A172 (cell line): ENCODE data around the gene ZNF142. TPM values are rescaled to one million over a fixed set of nuclear protein-coding genes. Genes with fewer than 3 reads are reported as not detected.
A peak's percentile ranks its signal among the peaks of the same experiment; 100 is the strongest.

Experiments
- DNase-seq: peaks from one replicate; pipeline ENCODE4 v3.0.0-alpha.2; 2015; ENCODE audit warnings: low spot score
- total RNA-seq: library from RNA; depleted of rRNA; stranded (reverse); fragments of >200 nt; shearing (Covaris generic); gene quantifications from 2 replicates; pipeline ENCODE4 v1.2.3, GENCODE V29; 2014

The ZNF142 gene
- total RNA-seq, 1 experiment from 2014 or later, result 14.1 TPM

GRCh38 chr2:218648088-218648786 lies 11.2 kb downstream of the ZNF142 start:
- DNase-seq, result peak; percentile 61

DNA sequence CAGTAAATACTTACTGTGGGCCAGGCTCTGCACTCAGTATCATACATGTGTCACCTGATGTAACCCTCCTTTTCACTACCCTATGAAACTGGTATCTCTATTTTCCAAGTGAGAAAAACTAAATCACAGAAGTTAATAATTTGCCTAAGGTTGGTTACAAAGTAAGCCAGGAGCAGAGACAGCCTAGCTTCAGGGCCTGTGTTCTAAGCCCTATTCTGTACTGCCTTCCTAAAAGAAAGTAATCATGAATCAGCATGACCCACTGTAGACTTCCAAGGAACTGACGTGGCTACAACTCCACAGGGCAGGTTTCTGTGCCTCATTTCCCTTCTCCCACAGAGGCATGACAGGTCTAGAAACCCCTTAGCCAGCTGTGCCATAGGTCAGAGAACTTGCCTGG lies 14.3 kb downstream of the ZNF142 start:
- DNase-seq, result no peak

GRCh38 chr2:218644721-218645120 lies 14.7 kb downstream of the ZNF142 start:
- DNase-seq, result no peak

DNA sequence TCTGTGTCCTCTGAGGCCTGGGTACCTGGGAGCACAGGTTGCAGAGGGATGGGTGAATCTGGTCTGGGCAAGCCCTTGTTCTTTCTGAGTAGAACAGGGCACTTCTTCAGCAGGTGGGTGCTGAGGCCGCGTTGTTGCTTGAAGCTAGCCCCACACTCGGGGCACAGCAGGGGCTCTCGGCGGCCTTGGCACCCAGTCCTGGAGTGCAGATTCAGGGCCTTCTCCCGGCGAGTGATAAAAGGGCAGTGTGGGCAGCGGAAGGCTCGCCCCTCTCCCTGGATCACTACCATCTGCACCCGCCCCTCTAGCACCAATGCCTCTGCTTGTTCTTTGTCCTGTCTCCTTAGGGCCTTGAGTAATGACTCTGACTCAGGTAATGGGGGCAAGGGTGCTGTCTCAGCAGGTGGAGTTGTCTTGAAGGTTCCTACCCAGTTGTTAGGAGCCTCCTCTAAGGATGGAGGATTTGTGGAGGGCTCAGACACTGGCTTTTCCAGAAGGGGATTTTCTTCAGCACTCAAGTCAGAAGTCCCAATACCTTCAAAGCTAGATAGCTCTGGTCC lies 15.6 kb downstream of the ZNF142 start:
- DNase-seq, result no peak

DNA sequence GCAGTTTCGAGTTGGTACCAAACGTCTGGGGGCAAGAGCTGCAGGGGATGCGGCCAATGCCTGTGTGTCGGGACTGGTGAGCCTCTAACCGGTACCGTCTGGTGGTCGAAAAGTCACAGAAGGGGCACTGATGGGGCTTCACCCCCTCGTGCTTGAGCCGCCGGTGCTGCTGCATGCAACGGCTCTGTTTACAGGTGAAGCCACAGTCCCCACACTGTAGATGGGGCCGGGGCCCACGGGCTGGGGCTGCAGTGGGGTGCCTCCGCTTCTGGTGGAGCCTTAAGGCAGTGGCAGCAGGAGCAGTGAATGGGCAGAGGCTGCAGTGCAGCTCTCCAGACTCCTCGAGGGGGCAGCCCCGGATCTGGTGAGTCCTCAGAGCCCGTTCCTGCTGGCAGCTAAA lies 16.6 kb downstream of the ZNF142 start:
- DNase-seq, result no peak

DNA sequence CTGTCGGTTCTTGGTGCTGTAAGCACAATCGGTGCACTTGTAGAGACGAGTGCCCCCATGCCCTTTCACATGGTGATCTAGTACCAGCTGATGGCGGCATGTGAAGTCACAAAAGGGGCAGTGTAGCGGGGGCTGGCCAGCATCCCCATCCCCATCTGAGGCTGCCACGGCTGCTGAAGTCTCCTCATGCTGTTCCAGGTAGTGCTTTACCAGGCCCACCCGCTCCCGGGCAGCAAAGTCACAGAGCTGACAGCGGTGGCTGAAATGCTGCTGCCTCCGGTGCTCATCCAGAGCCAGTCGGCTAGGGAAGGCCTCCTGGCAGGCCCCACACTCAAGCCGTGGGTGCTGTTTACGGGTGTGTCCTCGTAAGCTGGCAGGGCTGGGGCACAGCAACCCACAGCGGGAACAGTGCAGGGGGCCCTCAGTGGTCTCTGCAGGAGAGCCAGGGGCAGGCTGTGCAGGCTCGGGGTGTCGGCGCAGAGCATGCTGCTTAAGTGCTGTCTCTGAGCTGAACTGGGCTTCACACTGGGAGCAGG lies 17.2 kb downstream of the ZNF142 start:
- DNase-seq, result no peak

DNA sequence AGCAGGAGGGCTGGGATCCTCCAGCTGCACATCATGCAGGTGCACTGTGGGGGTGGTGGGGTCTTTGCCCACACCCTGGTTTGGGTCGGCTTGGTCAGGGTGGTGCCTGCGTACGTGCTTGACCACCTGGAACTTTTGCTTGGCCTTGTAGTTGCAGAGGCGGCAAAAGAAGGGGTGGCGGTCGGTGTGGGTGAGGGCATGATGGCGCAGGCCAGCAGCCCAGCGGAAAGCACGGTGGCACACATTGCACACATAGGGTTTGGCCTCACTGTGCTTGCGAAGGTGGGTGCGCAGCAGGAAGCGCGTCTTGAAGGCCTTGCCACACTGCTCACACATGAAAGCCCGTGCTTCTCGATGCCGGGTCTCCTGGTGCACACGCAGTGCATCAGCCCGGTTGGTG lies 21.1 kb downstream of the ZNF142 start:
- DNase-seq, result no peak

- DNase-seq, result no peak
Measured at GRCh38 chr2:218635719-218636118, 23.7 kb downstream of the ZNF142 start.

DNA sequence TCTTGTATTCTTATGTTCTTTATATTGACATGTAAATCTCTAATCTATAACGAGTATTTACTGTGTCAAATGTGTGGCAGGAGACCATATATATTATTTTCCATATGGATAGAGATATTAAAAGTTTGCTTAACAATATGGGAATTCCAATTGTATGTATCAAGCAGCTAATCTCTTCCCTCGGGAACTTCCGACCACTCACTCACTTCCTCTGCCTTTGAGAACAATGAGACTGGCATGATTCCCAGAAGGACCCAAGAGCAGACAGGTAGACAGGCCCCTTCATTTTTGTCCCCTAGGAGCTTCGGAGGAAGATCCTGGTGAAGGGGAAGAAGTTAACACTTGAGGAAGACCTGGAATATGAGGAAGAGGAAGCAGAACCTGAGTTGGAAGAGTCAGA lies 27.6 kb downstream of the ZNF142 start:
- peak; percentile 70 for DNase-seq

DNA sequence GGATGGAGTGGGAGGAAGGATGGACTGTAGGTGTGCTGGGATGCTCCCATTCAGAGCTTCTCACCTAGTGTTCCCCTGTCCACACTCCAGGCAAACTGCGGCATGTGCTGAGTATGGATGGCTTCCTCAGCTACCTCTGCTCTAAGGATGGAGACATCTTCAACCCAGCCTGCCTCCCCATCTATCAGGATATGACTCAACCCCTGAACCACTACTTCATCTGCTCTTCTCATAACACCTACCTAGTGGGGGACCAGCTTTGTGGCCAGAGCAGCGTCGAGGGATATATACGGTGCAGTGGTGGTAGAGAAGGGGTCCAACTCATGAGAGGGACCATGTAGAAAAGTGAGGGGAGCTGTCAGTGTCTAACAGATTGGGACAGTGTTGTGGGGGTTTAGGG lies 31.5 kb downstream of the ZNF142 start:
- DNase-seq, result no peak

GRCh38 chr2:218626369-218626768 lies 33.1 kb downstream of the ZNF142 start:
- no peak for DNase-seq

DNA sequence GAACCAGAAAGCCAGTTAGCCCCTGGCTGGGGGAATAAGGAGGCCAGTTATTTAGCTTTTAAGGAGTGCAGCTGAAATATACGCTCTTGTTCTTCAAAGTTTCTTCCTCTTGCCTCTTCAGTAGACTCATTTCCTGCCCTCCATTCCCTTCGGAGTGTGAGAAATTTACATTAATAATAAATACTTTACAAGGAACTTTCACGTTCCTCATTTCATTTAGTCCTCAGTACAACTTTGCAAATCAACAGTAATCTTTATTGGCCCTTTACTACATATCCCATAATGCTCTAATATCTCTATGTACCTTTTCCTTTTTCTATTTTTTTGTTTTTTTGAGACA lies 36.1 kb downstream of the ZNF142 start:
- no peak for DNase-seq

DNA sequence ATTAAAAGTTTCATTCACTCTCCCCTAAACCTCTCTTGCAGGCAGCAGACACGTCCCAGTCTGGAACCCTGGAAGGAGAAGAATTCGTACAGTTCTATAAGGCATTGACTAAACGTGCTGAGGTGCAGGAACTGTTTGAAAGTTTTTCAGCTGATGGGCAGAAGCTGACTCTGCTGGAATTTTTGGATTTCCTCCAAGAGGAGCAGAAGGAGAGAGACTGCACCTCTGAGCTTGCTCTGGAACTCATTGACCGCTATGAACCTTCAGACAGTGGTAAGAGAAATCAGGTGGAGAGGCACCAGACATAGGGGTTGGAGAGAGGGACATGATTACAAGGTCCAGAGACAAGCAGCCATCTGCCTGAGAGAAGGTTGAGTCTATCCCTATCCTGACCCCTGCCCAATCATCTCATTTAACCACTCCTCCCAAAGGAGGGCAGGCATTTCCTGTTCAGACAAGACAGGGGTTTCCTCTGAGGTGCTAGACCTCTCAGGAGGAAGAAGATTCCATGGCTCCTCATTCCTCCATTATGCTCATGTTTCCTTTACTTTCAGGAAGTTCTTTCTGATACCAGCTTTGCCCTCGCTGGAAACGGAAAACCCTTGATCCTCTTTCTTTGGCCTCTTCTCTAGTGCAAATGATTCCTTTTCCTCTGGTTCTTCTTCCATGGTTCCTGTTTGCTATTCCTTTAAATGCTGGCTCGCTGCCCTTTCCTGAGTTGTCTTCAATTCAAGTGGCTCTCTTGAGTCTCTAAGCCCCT lies 36.6 kb downstream of the ZNF142 start:
- DNase-seq, result no peak

- DNase-seq, result no peak
Measured at GRCh38 chr2:218621007-218621406, 38.4 kb downstream of the ZNF142 start.

- no peak for DNase-seq
Measured at GRCh38 chr2:218618102-218618860, 41.1 kb downstream of the ZNF142 start.

DNA sequence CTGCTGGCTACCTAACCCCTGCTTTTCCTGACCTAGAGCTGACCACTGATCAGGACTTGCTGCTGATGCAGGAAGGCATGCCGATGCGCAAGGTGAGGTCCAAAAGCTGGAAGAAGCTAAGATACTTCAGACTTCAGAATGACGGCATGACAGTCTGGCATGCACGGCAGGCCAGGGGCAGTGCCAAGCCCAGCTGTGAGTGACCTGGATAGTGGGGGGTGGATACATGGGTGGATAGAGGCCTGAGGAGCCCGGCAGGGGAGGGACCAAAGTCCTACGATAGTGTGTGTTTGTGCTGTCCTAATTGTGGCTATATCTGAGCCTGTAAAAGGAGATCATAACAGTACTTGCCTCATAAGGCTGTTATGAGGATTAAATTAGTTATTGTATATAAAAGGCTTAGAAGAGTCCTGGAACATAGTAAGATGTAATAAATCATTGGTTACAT lies 43.5 kb downstream of the ZNF142 start:
- DNase-seq, result no peak

DNA sequence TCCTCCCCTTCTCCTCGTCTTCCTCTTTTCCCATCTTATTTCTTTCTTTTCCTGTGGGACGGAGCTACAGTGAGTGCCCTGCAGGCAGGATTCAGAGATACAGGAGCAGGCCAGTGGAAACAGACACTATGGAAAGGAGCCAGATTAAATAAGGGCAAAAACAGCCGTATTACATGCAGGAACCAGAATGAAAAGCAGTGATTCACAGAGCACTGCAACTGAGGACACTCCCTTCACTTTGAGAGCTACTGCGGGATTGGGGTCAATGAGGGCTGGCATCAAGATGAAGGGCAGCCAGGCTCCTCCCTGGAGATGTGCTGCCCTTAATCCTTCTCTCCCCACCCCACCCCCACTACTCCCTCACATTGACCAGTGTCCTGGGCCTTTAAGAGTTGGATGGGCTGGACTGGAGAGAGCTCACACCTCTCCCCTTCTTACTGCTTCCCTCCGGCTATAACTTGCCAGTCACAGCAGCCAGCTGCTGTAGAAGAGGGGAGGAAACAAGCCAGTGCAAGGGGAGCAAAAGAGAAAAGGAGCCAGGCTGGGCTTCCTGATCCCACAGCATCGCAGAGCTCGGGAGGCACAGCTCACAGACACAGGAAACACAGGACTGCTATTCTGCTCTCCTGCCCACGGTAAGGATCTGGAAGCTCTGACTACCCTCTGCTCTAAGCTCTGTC lies 51.8 kb downstream of the ZNF142 start, which contains the start of gene PLCD4:
Gene PLCD4, plus strand, starts transcription at position 464 of the 680 bp plus-strand sequence. CDS start 7,841 bp downstream, outside the sequence.
- DNase-seq, result peak; percentile 62

- DNase-seq, result no peak
Measured at GRCh38 chr2:218605432-218605831, 54.0 kb downstream of the ZNF142 start.
